Natural killer cell (primary cell): ENCODE measurements around the gene YJEFN3. TPM values are rescaled to one million over a fixed set of nuclear protein-coding genes. Genes with fewer than 3 reads are reported as not detected.

Experiments used
- total RNA-seq, 4 donors: library from RNA; stranded (reverse); fragments of 120-200 nt in 1 of 4; gene quantifications; one replicate each; pipeline versions ENCODE4 v1.2.3 to v1.2.4, GENCODE V29; 2013 to 2022

Gene YJEFN3
- total RNA-seq, 3 donors from 2014 or later (not counting 1 experiment from before 2014, with no cell fraction given) = 4.0 to 6.0 (median 4.3) TPM

Other genes with a start within 250 kb of the YJEFN3 start
- gene SUGP1, start 208.4 kb upstream of the YJEFN3 start, total RNA-seq = 10 to 100 TPM; 64.7 to 86.5 (median 75.8) TPM
- 100 to 1,000 TPM; 144 to 164 (median 151) TPM for gene MAU2, start 208.1 kb upstream of the YJEFN3 start, total RNA-seq
- gene GATAD2A, start 123.2 kb upstream of the YJEFN3 start, total RNA-seq = 100 to 1,000 TPM; 209 to 232 (median 230) TPM
- 1 to 10 TPM; 2.2 to 2.5 (median 2.3) TPM for gene TSSK6, start 13.4 kb upstream of the YJEFN3 start, total RNA-seq
- gene NDUFA13, start 12.7 kb upstream of the YJEFN3 start, total RNA-seq = 100 to 1,000 TPM; 165 to 191 (median 188) TPM
- under 1 TPM; 0.05 to 0.20 (median 0.11) TPM for gene CILP2, start 9.4 kb downstream of the YJEFN3 start, total RNA-seq
- 10 to 100 TPM; 10.7 to 15.9 (median 11.1) TPM for gene PBX4, start 89.8 kb downstream of the YJEFN3 start, total RNA-seq
- gene LPAR2, start 99.3 kb downstream of the YJEFN3 start, total RNA-seq = 10 to 100 TPM; 52.1 to 81.5 (median 56.4) TPM
- 100 to 1,000 TPM; 134 to 188 (median 150) TPM for gene GMIP, start 114.7 kb downstream of the YJEFN3 start, total RNA-seq
- gene ATP13A1, start 134.8 kb downstream of the YJEFN3 start, total RNA-seq = 10 to 100 TPM; 58.1 to 73.2 (median 67.7) TPM
- 10 to 100 TPM; 35.7 to 58.7 (median 41.0) TPM for gene ZNF101, start 139.9 kb downstream of the YJEFN3 start, total RNA-seq
- gene ZNF14, start 204.2 kb downstream of the YJEFN3 start, total RNA-seq = 10 to 100 TPM; 12.7 to 18.6 (median 14.0) TPM